T-helper 17 cell (primary cell): ENCODE results near the gene RITA1. TPM values are rescaled to one million over a fixed set of nuclear protein-coding genes. Genes with fewer than 3 reads are reported as not detected.

Source experiments
- ATAC-seq: fragments of 150-1000 bp; cut with Tn5 transposase; 2 replicates; pipeline ENCODE4 v1.10.0; 2021; ENCODE audit warnings: mild to moderate bottlenecking, moderate library complexity
- DNase-seq, 3 donors: peaks; one replicate each; pipeline versions ENCODE4 v3.0.0 to v3.0.0-alpha.2; 2020 to 2021
- H3K9me3 ChIP-seq: one replicate; pipeline ENCODE4 v1.7.0; 2013; ENCODE audit warnings: low read length, mild to moderate bottlenecking; ENCODE audit not compliant: control insufficient read depth, poor library complexity, severe bottlenecking
- H3K27ac Mint-ChIP-seq: one replicate; pipeline ENCODE4 v1.8.0; 2022; ENCODE audit warnings: mild to moderate bottlenecking, moderate library complexity, mixed read lengths
- H3K27me3 Mint-ChIP-seq: one replicate; pipeline ENCODE4 v1.8.0; 2022; ENCODE audit warnings: mixed read lengths
- H3K36me3 Mint-ChIP-seq: one replicate; pipeline ENCODE4 v1.8.0; 2022; ENCODE audit warnings: low read depth, mixed read lengths
- H3K4me1 Mint-ChIP-seq: one replicate; pipeline ENCODE4 v1.8.0; 2022; ENCODE audit warnings: mild to moderate bottlenecking, mixed read lengths
- H3K4me3 Mint-ChIP-seq: one replicate; pipeline ENCODE4 v1.8.0; 2022; ENCODE audit warnings: mild to moderate bottlenecking, moderate library complexity, mixed read lengths
- total RNA-seq, 4 donors: library from RNA in 2 of 4; stranded (reverse) in 2 of 4; gene quantifications; one replicate each; pipeline ENCODE4 v1.2.3 and lab custom pipeline; 2022 to 2026

Gene RITA1
- total RNA-seq, 2 donors from 2014 or later = 5.1 to 8.6 TPM

GRCh38 chr12:113174461-113175384 is 10.8 kb upstream of the RITA1 start:
- Mint-ChIP-seq H3K27ac (no peak overlapping the region), H3K27me3 (no peaks in the 10 kb centered on the region), H3K36me3 (peaks cover 9% of the 10 kb centered on the region), H3K4me1 (peaks cover 7% of the 10 kb centered on the region), H3K4me3 (no peak overlapping the region)
- DNase-seq = peak; percentile 60 to 77 (median 61)
- H3K9me3 ChIP-seq = no peaks in the 10 kb centered on the region
- ATAC-seq = peak; percentile 90

- DNase-seq (no peak), ATAC-seq (no peak)
- H3K4me3 Mint-ChIP-seq = no peak overlapping the region
- peaks cover 5% of the 10 kb centered on the region for H3K4me1 Mint-ChIP-seq
- no peak overlapping the region for H3K27ac Mint-ChIP-seq
- no peaks in the 10 kb centered on the region for H3K27me3 Mint-ChIP-seq
- peaks cover 4% of the 10 kb centered on the region for H3K36me3 Mint-ChIP-seq
- no peaks in the 10 kb centered on the region for H3K9me3 ChIP-seq
These were observed 6.5 kb upstream of the RITA1 start for GRCh38 chr12:113179023-113179422.

DNA sequence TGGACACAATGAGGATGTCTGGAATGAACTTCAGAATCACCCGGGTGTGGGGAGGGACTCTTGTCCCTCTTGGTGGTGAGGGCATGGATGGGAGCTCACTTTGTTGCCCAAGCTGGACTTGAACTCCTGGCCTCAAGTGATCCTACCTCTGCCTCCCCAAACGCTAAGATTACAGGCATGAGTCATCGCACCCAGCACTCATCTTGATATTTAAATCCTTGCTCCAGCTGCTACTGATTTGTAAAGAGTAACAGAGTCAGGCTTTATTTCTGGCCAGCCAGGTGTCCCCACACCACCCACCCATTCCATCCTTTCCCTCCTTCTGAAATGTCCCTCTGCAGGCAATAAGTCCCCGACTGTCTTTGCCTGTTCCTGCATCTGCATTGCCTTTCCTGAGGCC is 5.2 kb upstream of the RITA1 start:
- ATAC-seq = no peak

DNA sequence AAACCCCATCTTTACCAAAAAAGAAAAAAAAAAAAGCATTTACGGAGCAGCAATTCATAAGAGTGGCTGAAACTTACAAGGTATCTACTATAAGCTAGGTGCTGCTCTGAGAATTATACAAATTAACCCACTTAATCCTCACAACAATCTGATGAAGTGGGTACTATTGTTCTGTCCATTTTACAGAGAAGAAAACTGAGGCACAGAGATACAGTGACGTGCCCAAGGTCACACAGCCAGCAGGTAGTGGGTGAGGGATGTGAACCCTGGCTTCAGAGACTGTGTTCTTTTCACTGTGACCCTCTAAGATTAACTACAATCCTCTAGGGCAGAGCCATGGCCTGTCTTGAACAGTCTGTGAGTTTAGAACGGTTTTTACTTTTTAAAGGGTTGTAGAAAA is 3.5 kb upstream of the RITA1 start:
- H3K4me3 Mint-ChIP-seq = no peak overlapping the region
- DNase-seq = no peak
- no peaks in the 10 kb centered on the region for H3K36me3 Mint-ChIP-seq
- H3K4me1 Mint-ChIP-seq = peaks cover 14% of the 10 kb centered on the region
- H3K27me3 Mint-ChIP-seq = no peaks in the 10 kb centered on the region
- ATAC-seq = no peak
- H3K9me3 ChIP-seq = no peaks in the 10 kb centered on the region
- no peak overlapping the region for H3K27ac Mint-ChIP-seq

More for the DNA sequence above, 5.2 kb upstream of the RITA1 start:
- H3K9me3 ChIP-seq = no peaks in the 10 kb centered on the region
- H3K4me1 Mint-ChIP-seq = peaks cover 5% of the 10 kb centered on the region
- no peak for DNase-seq
- H3K27ac Mint-ChIP-seq = peak overlapping the region; percentile 51
- no peak overlapping the region for H3K4me3 Mint-ChIP-seq
- H3K36me3 Mint-ChIP-seq = no peaks in the 10 kb centered on the region
- H3K27me3 Mint-ChIP-seq = no peaks in the 10 kb centered on the region

GRCh38 chr12:113183030-113183589 is 2.4 kb upstream of the RITA1 start:
- H3K4me1 Mint-ChIP-seq = peaks cover 19% of the 10 kb centered on the region
- H3K9me3 ChIP-seq = no peaks in the 10 kb centered on the region
- H3K27ac Mint-ChIP-seq = peak overlapping the region; percentile 74
- DNase-seq (no peak), ATAC-seq (no peak)
- no peaks in the 10 kb centered on the region for H3K36me3 Mint-ChIP-seq
- H3K4me3 Mint-ChIP-seq = no peak overlapping the region
- no peaks in the 10 kb centered on the region for H3K27me3 Mint-ChIP-seq

- Mint-ChIP-seq H3K4me1 (peaks cover 21% of the 10 kb centered on the region), H3K27ac (peak overlapping the region; percentile 91), H3K27me3 (no peaks in the 10 kb centered on the region), H3K36me3 (peaks cover 3% of the 10 kb centered on the region), H3K4me3 (peak overlapping the region; percentile 91)
- ATAC-seq (peak; percentile 73), DNase-seq (no peak)
- H3K9me3 ChIP-seq = no peaks in the 10 kb centered on the region
These were observed 1.2 kb upstream of the RITA1 start for GRCh38 chr12:113184098-113184899.

GRCh38 chr12:113184900-113185179 is 681 bp upstream of the RITA1 start:
- ATAC-seq (peak; percentile 84), DNase-seq (peak; percentile 75 to 81 (median 75))
- H3K9me3 ChIP-seq = no peaks in the 10 kb centered on the region
- Mint-ChIP-seq H3K27me3 (no peaks in the 10 kb centered on the region), H3K27ac (peak overlapping the region; percentile 91), H3K4me1 (peaks cover 21% of the 10 kb centered on the region), H3K36me3 (peaks cover 3% of the 10 kb centered on the region), H3K4me3 (peak overlapping the region; percentile 91)

GRCh38 chr12:113186033-113186365 is 478 bp downstream of the RITA1 start:
- DNase-seq (no peak), ATAC-seq (no peak)
- H3K4me1 Mint-ChIP-seq = peaks cover 21% of the 10 kb centered on the region
- peak overlapping the region; percentile 91 for H3K4me3 Mint-ChIP-seq
- H3K27me3 Mint-ChIP-seq = no peaks in the 10 kb centered on the region
- H3K36me3 Mint-ChIP-seq = peaks cover 3% of the 10 kb centered on the region
- peak overlapping the region; percentile 91 for H3K27ac Mint-ChIP-seq
- no peaks in the 10 kb centered on the region for H3K9me3 ChIP-seq

DNA sequence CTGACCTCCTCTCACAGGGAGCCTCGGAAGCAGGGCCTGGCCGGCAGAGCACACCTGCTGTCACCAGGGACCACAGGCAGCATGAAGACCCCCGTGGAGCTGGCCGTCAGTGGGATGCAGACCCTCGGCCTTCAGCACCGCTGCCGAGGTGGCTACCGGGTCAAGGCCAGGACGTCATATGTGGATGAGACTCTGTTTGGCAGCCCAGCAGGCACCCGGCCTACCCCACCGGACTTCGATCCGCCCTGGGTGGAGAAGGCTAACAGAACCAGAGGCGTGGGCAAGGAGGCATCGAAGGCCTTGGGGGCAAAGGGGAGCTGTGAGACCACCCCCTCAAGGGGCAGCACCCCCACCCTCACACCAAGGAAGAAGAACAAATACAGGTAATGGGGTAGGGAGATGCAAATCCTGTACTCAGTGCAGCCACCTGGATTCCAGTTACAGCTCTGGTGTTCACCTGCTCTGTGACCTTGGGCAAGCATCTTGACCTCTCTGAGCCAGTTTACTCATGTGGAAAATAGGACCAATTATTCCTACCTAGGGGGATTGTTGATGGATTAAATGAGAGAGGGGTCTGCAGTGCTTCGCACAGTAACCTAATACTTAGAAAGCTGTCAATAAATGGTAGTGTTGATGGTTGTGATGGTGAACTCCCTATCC is 1.3 kb downstream of the RITA1 start:
- H3K9me3 ChIP-seq = no peaks in the 10 kb centered on the region
- peaks cover 21% of the 10 kb centered on the region for H3K4me1 Mint-ChIP-seq
- H3K4me3 Mint-ChIP-seq = peak overlapping the region; percentile 91
- DNase-seq (no peak), ATAC-seq (no peak)
- H3K36me3 Mint-ChIP-seq = peaks cover 3% of the 10 kb centered on the region
- H3K27me3 Mint-ChIP-seq = no peaks in the 10 kb centered on the region
- H3K27ac Mint-ChIP-seq = peak overlapping the region; percentile 91

DNA sequence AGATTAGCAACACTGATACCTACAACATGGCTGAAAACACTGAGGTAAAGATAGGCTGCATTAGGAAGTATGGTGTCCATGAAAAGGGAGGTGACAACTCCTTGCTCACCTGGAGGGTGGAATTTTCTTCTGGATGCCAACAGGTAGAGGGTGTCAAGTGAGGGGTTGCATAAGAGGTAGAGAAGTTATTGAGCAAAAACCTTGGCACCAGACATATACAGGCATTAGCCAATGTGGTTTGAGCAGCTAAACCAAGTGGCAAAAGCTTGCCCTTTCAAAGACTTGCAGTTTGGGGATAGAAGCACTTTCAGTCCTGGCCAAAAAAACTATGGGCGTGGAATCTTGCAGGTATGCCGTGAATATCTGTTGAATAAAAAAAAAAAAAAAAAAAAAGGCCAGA is 3.8 kb downstream of the RITA1 start:
- no peaks in the 10 kb centered on the region for H3K27me3 Mint-ChIP-seq
- H3K9me3 ChIP-seq = no peaks in the 10 kb centered on the region
- H3K27ac Mint-ChIP-seq = no peak overlapping the region
- H3K4me1 Mint-ChIP-seq = peaks cover 18% of the 10 kb centered on the region
- DNase-seq (no peak), ATAC-seq (no peak)
- peaks cover 3% of the 10 kb centered on the region for H3K36me3 Mint-ChIP-seq
- H3K4me3 Mint-ChIP-seq = no peak overlapping the region

- H3K36me3 Mint-ChIP-seq = peaks cover 3% of the 10 kb centered on the region
- ATAC-seq = no peak
- no peak overlapping the region for H3K4me3 Mint-ChIP-seq
- no peaks in the 10 kb centered on the region for H3K27me3 Mint-ChIP-seq
- no peak overlapping the region for H3K27ac Mint-ChIP-seq
- DNase-seq = no peak
- H3K9me3 ChIP-seq = no peaks in the 10 kb centered on the region
- peaks cover 21% of the 10 kb centered on the region for H3K4me1 Mint-ChIP-seq
These were observed 5.2 kb downstream of the RITA1 start for GRCh38 chr12:113190761-113191160.

GRCh38 chr12:113191227-113191626 is 5.7 kb downstream of the RITA1 start:
- DNase-seq = no peak
- ATAC-seq = no peak
- H3K4me1 Mint-ChIP-seq = peaks cover 20% of the 10 kb centered on the region
- no peaks in the 10 kb centered on the region for H3K27me3 Mint-ChIP-seq
- no peak overlapping the region for H3K4me3 Mint-ChIP-seq
- peaks cover 3% of the 10 kb centered on the region for H3K36me3 Mint-ChIP-seq
- H3K9me3 ChIP-seq = no peaks in the 10 kb centered on the region
- H3K27ac Mint-ChIP-seq = no peak overlapping the region

GRCh38 chr12:113194971-113195391 is 9.5 kb downstream of the RITA1 start:
- no peak for ATAC-seq
- H3K9me3 ChIP-seq = no peaks in the 10 kb centered on the region
- Mint-ChIP-seq H3K27ac (no peak overlapping the region), H3K4me1 (peaks cover 10% of the 10 kb centered on the region), H3K4me3 (no peak overlapping the region), H3K27me3 (no peaks in the 10 kb centered on the region), H3K36me3 (no peaks in the 10 kb centered on the region)
- DNase-seq = no peak
